DMS114 treated with DMSO at 0.1 percent for 48 hours (cell line): ENCODE results near the gene MAD1L1.

Experiments
- DNase-seq: peaks from one replicate; lab custom pipeline; 2025; ENCODE audit not compliant: unreplicated experiment; lab: John Stamatoyannopoulos, UW

Gene MAD1L1

GRCh38 chr7:1919539-1920265, 313.0 kb downstream of the MAD1L1 start:
- DNase-seq: no peak

GRCh38 chr7:1918881-1919525, 313.7 kb downstream of the MAD1L1 start:
- no peak for DNase-seq

GRCh38 chr7:1918063-1918645, 314.6 kb downstream of the MAD1L1 start:
- no peak for DNase-seq

- DNase-seq: no peak
Observed at GRCh38 chr7:1917221-1918062, 315.3 kb downstream of the MAD1L1 start.

GRCh38 chr7:1916601-1916970, 316.2 kb downstream of the MAD1L1 start:
- no peak for DNase-seq

- DNase-seq: no peak
Observed at GRCh38 chr7:1915956-1916600, 316.7 kb downstream of the MAD1L1 start.

- DNase-seq: no peak
Observed at GRCh38 chr7:1915326-1915725, 317.4 kb downstream of the MAD1L1 start.

- no peak for DNase-seq
Observed at GRCh38 chr7:1914743-1915142, 318.0 kb downstream of the MAD1L1 start.

GRCh38 chr7:1914321-1914720, 318.4 kb downstream of the MAD1L1 start:
- DNase-seq: no peak

GRCh38 chr7:1913466-1914282, 319.1 kb downstream of the MAD1L1 start:
- no peak for DNase-seq

- no peak for DNase-seq
Observed at GRCh38 chr7:1912593-1913465, 319.9 kb downstream of the MAD1L1 start.

- no peak for DNase-seq
Observed at GRCh38 chr7:1911571-1911970, 321.2 kb downstream of the MAD1L1 start.

- no peak for DNase-seq
Observed at GRCh38 chr7:1910827-1911226, 321.9 kb downstream of the MAD1L1 start.

- no peak for DNase-seq
Observed at GRCh38 chr7:1910081-1910685, 322.6 kb downstream of the MAD1L1 start.

GRCh38 chr7:1909476-1909875, 323.3 kb downstream of the MAD1L1 start:
- no peak for DNase-seq

GRCh38 chr7:1908823-1909420, 323.8 kb downstream of the MAD1L1 start:
- DNase-seq: no peak

- no peak for DNase-seq
Observed at GRCh38 chr7:1907751-1908365, 324.9 kb downstream of the MAD1L1 start.
